Measurements from ENCODE around the gene ZFPM1. TPM values are rescaled to one million over a fixed set of nuclear protein-coding genes. Genes with fewer than 3 reads are reported as not detected.

Gene ZFPM1
- total and polyA plus RNA-seq, 2 of the 8 experiments (the other 6 are each of a cell fraction or from before 2014, with no cell fraction given), result 0.74 to 4.8 TPM

- no peak overlapping the region for H3K4me3 ChIP-seq (ENCODE audit: extremely low read depth in 1 of 4, insufficient read depth in 2 of 4, low read depth in 3 of 4, low read length in 4 of 4)
- no peak overlapping the region for H2AK5ac ChIP-seq (ENCODE audit: low read depth, low read length)
- peak overlapping the region in 1 of 2 experiments; percentile 3; a peak in 1 of 4 replicates for H3K4me2 ChIP-seq (ENCODE audit: insufficient read depth in 1 of 2, low read depth in 2 of 2, low read length in 2 of 2)
- H3K27me3 ChIP-seq (replicated peaks in 1 of 4; ENCODE audit: control insufficient read depth in 3 of 4, extremely low read depth in 1 of 4, insufficient read depth in 3 of 4, low read length in 3 of 4), result peaks cover 0 to 5% (median 0%) of the 10 kb centered on the region in 4 experiments; a peak in 3 of 7 replicates
- H4K5ac ChIP-seq (ENCODE audit: insufficient read length, low read depth, low read length), result no peak overlapping the region
- ChIA-PET CTCF (ENCODE audit: partially characterized antibody) (interaction anchor here (0.6 to 4.5 kb wide), 15 partner anchors 8 to 482 kb away, joined by 3 to 36 read pairs (median 5); partner anchors contain the start of gene ZC3H18), POLR2A (ENCODE audit: partially characterized antibody) (interaction anchor here (1.1 to 1.2 kb wide), 2 partner anchors 13 to 32 kb away, joined by 4 to 5 read pairs; partner anchors contain the start of gene ZC3H18)
- H3K79me1 ChIP-seq (ENCODE audit: low read depth, low read length), result no peaks in the 10 kb centered on the region
- no peak overlapping the region for H2BK5ac ChIP-seq (ENCODE audit: low read depth, low read length)
- peaks cover 0 to 16% (median 4%) of the 10 kb centered on the region in 4 experiments; a peak in 6 of 7 replicates for H3K4me1 ChIP-seq (replicated peaks in 1 of 4; ENCODE audit: control insufficient read depth in 3 of 4, insufficient read depth in 4 of 4, low read length in 3 of 4)
- no peak overlapping the region for H3K27ac ChIP-seq (ENCODE audit: low read depth, low read length)
- H3K23me2 ChIP-seq (ENCODE audit: low read depth, low read length), result peaks cover 7% of the 10 kb centered on the region; the same call in 1 of the 2 replicates
- H3K4ac ChIP-seq (replicated peaks; ENCODE audit: insufficient read length, low read depth, low read length), result no peak overlapping the region
- peaks cover 4 to 7% of the 10 kb centered on the region in 2 experiments; a peak in 3 of 4 replicates for H3K9me3 ChIP-seq (ENCODE audit: insufficient read depth in 2 of 2, low read depth in 1 of 2, low read length in 1 of 2)
- TF ChIP-seq POLR2A (IDR thresholded peaks at IDR 0.05; ENCODE audit: control extremely low read depth in 1 of 2, low read depth in 2 of 2, low read length in 2 of 2), result no peak
- TF ChIP-seq, protein P1, sequence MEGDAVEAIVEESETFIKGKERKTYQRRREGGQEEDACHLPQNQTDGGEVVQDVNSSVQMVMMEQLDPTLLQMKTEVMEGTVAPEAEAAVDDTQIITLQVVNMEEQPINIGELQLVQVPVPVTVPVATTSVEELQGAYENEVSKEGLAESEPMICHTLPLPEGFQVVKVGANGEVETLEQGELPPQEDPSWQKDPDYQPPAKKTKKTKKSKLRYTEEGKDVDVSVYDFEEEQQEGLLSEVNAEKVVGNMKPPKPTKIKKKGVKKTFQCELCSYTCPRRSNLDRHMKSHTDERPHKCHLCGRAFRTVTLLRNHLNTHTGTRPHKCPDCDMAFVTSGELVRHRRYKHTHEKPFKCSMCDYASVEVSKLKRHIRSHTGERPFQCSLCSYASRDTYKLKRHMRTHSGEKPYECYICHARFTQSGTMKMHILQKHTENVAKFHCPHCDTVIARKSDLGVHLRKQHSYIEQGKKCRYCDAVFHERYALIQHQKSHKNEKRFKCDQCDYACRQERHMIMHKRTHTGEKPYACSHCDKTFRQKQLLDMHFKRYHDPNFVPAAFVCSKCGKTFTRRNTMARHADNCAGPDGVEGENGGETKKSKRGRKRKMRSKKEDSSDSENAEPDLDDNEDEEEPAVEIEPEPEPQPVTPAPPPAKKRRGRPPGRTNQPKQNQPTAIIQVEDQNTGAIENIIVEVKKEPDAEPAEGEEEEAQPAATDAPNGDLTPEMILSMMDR (IDR thresholded peaks at IDR 0.05; ENCODE audit: control extremely low read depth in 1 of 3, insufficient read depth in 1 of 3, low read depth in 1 of 3, low read length in 3 of 3), result no peak
- no peak for TF ChIP-seq NRF1 (IDR thresholded peaks at IDR 0.05; ENCODE audit: low read depth, low read length)
- no peak for TF ChIP-seq TAF7 (optimal IDR thresholded peaks at IDR 0.05; ENCODE audit: borderline replicate concordance, low read depth, low read length)
- no peak for TF ChIP-seq SIRT6 (IDR thresholded peaks at IDR 0.05; ENCODE audit: low read length)
- TF ChIP-seq CBX5 (IDR thresholded peaks at IDR 0.05; ENCODE audit: low read depth, low read length), result no peak
- no peak for TF ChIP-seq GTF2F1 (IDR thresholded peaks at IDR 0.05; ENCODE audit: borderline replicate concordance, low read depth, low read length)
- no peak for TF ChIP-seq TBP (IDR thresholded peaks at IDR 0.05; ENCODE audit: low read depth, low read length)
- no peak for TF ChIP-seq EZH2 (IDR thresholded peaks at IDR 0.05; ENCODE audit: low read depth, low read length, severe bottlenecking)
- H3K23ac ChIP-seq (ENCODE audit: insufficient read length), result no peak overlapping the region
- H3K9ac ChIP-seq (replicated peaks in 1 of 4; ENCODE audit: extremely low read depth in 1 of 4, low read depth in 3 of 4, low read length in 3 of 4), result no peak overlapping the region
- H2AFZ ChIP-seq (ENCODE audit: low read length), result no peak overlapping the region
- no peak overlapping the region for H4K8ac ChIP-seq (ENCODE audit: extremely low read depth, insufficient read depth, low read length)
- no peak overlapping the region for H3K14ac ChIP-seq (ENCODE audit: insufficient read length)
- H3K79me2 ChIP-seq (ENCODE audit: control insufficient read depth in 1 of 2, insufficient read depth in 2 of 2, low read length in 2 of 2), result no peaks in the 10 kb centered on the region
- no peak overlapping the region for H3K18ac ChIP-seq (ENCODE audit: extremely low read depth, low read length)
- no peak overlapping the region for H2BK120ac ChIP-seq (replicated peaks; ENCODE audit: low read depth, low read length)
- 82% methylated on average over 20 of the region's 23 CpGs; no CpG with 5 or more reads in 1 of the 2 experiments for WGBS, 2 experiments (ENCODE audit: extremely low coverage in 1 of 2, insufficient coverage in 1 of 2, insufficient read length in 1 of 2, insufficient replicate concordance in 2 of 2, low coverage in 1 of 2, low lambda C conversion rate in 2 of 2, missing lambda C conversion rate in 1 of 2)
- no peak for DNase-seq (ENCODE audit: low read depth in 1 of 2, low spot score in 2 of 2)
- no peaks in the 10 kb centered on the region for H3K36me3 ChIP-seq (ENCODE audit: control insufficient read depth in 2 of 4, insufficient read depth in 4 of 4, low read length in 3 of 4)
- peaks cover 0 to 6% of the 10 kb centered on the region in 2 experiments for H4K20me1 ChIP-seq (replicated peaks in 1 of 2; ENCODE audit: control insufficient read depth in 1 of 2, insufficient read depth in 2 of 2, low read length in 2 of 2)
- peak overlapping the region; percentile 54 for H4K91ac ChIP-seq (replicated peaks; ENCODE audit: insufficient read length, low read length)
- FAIRE-seq, result no peak
- H2BK20ac ChIP-seq (ENCODE audit: low read length), result no peak overlapping the region
- peak overlapping the region; percentile 62; the same call in 1 of the 2 replicates for H2BK12ac ChIP-seq (ENCODE audit: low read depth, low read length)
- no peak overlapping the region for H3K56ac ChIP-seq (replicated peaks; ENCODE audit: insufficient read length, low read depth, low read length)
- H2BK15ac ChIP-seq (ENCODE audit: low read length), result 0 out of 2 replicates have a peak overlapping the region, but pooled peaks have one; percentile 72
These were observed 85.4 kb downstream of the ZFPM1 start for GRCh38 chr16:88538366-88539060.
